Right ventricle myocardium superior (tissue), 1 donor: ENCODE data around the gene ZFP90. TPM values are rescaled to one million over a fixed set of nuclear protein-coding genes. Genes with fewer than 3 reads are reported as not detected.
A peak's percentile ranks its signal among the peaks of the same experiment; 100 is the strongest.
"Not testable (repeated sequence)": the region's sequence is repeated elsewhere in the genome, so short reads cannot be mapped to it uniquely, and the experiment has no call there.

Experiments
- ATAC-seq: fragments of 200-7000 bp; cut with Tn5 transposase; one replicate; pipeline ENCODE4 v1.9.1; 2020; ENCODE audit warnings: mild to moderate bottlenecking; ENCODE audit not compliant: poor library complexity
- DNase-seq: peaks from one replicate; pipeline ENCODE4 v3.0.0-alpha.2; 2020
- intact Hi-C: fragments of 100-400 bp; cut with DNase I; formaldehyde crosslinking; loops from one replicate; pipeline ENCODE4 v1.11.2; 2022
- total RNA-seq: library from RNA; stranded (reverse); fragmentation: NEBNext Ultra II Directional; extraction: Animal tissue kit (Norgen Biotek cat#: 25700); gene quantifications from one replicate; pipeline ENCODE4 v1.2.1, GENCODE V29; 2021
- donor health status: DM: no; HTN: yes; CAD: no; lungs with severe emphysema.

The ZFP90 gene
- total RNA-seq, 1 donor from 2014 or later: 10.3 TPM

- intact Hi-C loops: no loop called here
- no peak for ATAC-seq
These were observed 14.1 kb downstream of the ZFP90 start for GRCh38 chr16:68553186-68553585.

GRCh38 chr16:68560341-68560740, 21.2 kb downstream of the ZFP90 start:
- intact Hi-C loops, ATAC-seq, DNase-seq: not testable (repeated sequence)

More at GRCh38 chr16:68553186-68553585, 14.1 kb downstream of the ZFP90 start:
- DNase-seq: no peak

- ATAC-seq: no peak
- no peak for DNase-seq
- intact Hi-C loops: no loop called here
These were observed 24.7 kb downstream of the ZFP90 start for GRCh38 chr16:68563631-68564381.

- intact Hi-C loops: no loop called here
- no peak for ATAC-seq
- no peak for DNase-seq
These were observed 25.4 kb downstream of the ZFP90 start for GRCh38 chr16:68564382-68564985.

GRCh38 chr16:68574479-68574878, 35.4 kb downstream of the ZFP90 start:
- intact Hi-C loops: no loop called here
- no peak for ATAC-seq

GRCh38 chr16:68575082-68575481, 36.0 kb downstream of the ZFP90 start:
- intact Hi-C loops: no loop called here
- ATAC-seq (no peak), DNase-seq (no peak)

More at GRCh38 chr16:68574479-68574878, 35.4 kb downstream of the ZFP90 start:
- no peak for DNase-seq

GRCh38 chr16:68577352-68577853, 38.3 kb downstream of the ZFP90 start:
- no peak for DNase-seq
- intact Hi-C loops: no loop called here
- no peak for ATAC-seq

GRCh38 chr16:68590201-68590994, 51.3 kb downstream of the ZFP90 start:
- peak; percentile 59 for ATAC-seq
- intact Hi-C loops: no loop called here
- DNase-seq: peak; percentile 50

- intact Hi-C loops: no loop called here
- ATAC-seq: no peak
- no peak for DNase-seq
These were observed 53.6 kb downstream of the ZFP90 start for GRCh38 chr16:68592466-68593337.

GRCh38 chr16:68596266-68596665, 57.2 kb downstream of the ZFP90 start:
- intact Hi-C loops: no loop called here
- ATAC-seq (no peak), DNase-seq (no peak)

GRCh38 chr16:68599586-68599985, 60.5 kb downstream of the ZFP90 start:
- ATAC-seq (no peak), DNase-seq (no peak)
- intact Hi-C loops: no loop called here

- intact Hi-C loops: no loop called here
- DNase-seq (no peak), ATAC-seq (no peak)
These were observed 66.7 kb downstream of the ZFP90 start for GRCh38 chr16:68605746-68606145.

GRCh38 chr16:68607443-68607842, 68.4 kb downstream of the ZFP90 start:
- ATAC-seq (no peak), DNase-seq (no peak)
- intact Hi-C loops: no loop called here

GRCh38 chr16:68608330-68608729, 69.2 kb downstream of the ZFP90 start:
- no peak for ATAC-seq
- intact Hi-C loops: no loop called here
- no peak for DNase-seq

- no peak for DNase-seq
- intact Hi-C loops: no loop called here
- no peak for ATAC-seq
These were observed 73.9 kb downstream of the ZFP90 start for GRCh38 chr16:68612996-68613395.

- DNase-seq (no peak), ATAC-seq (no peak)
- intact Hi-C loops: no loop called here
These were observed 78.6 kb downstream of the ZFP90 start for GRCh38 chr16:68617734-68618133.
